AG04450 (cell line): ENCODE data around the gene CADM2. TPM values are rescaled to one million over a fixed set of nuclear protein-coding genes. Genes with fewer than 3 reads are reported as not detected.

Source experiments
- CTCF ChIA-PET: fragments of 300-600, 350-600 bp; formaldehyde crosslinking; extraction: SDS; loops from one replicate; lab custom pipeline; 2022; ENCODE audit warnings: antibody characterized with exemption, inconsistent platforms; lab: Charles Lee
- POLR2A ChIA-PET: fragments of 350-600 bp; formaldehyde crosslinking; extraction: SDS; loops from one replicate; lab custom pipeline; 2021; ENCODE audit warnings: antibody characterized with exemption, inconsistent platforms; lab: Yijun Ruan, JAX
- DNase-seq: peaks from one replicate; pipeline ENCODE4 v3.0.0-alpha.2; 2011; ENCODE audit warnings: low read depth, low spot score
- H3K27ac ChIP-seq: one replicate; pipeline ENCODE4 v1.5.1; 2012; ENCODE audit warnings: low read depth, low read length, control low read depth
- H3K27me3 ChIP-seq: one replicate; pipeline ENCODE4 v1.6.0; 2012; ENCODE audit warnings: low read length; ENCODE audit not compliant: control insufficient read depth, insufficient read depth
- H3K4me3 ChIP-seq: 2 replicates; pipeline ENCODE4 v1.5.1; 2011; ENCODE audit warnings: mild to moderate bottlenecking, low read depth, low read length, control low read depth
- H3K9me3 ChIP-seq: 2 replicates; pipeline ENCODE4 v1.5.1; 2012; ENCODE audit warnings: low read length; ENCODE audit not compliant: control insufficient read depth, insufficient read depth
- CTCF ChIP-seq: IDR thresholded peaks from 2 replicates; pipeline ENCODE4 v1.5.1; 2011; ENCODE audit warnings: low read depth, low read length, control low read depth, inconsistent platforms
- polyA plus RNA-seq: library from polyadenylated mRNA; depleted of rRNA; stranded (reverse); fragments of >200 nt; gene quantifications from 2 replicates; pipeline ENCODE4 v1.2.3, GENCODE V29; 2011

CADM2 gene
- polyA plus RNA-seq, 1 experiment = not detected

GRCh38 chr3:86047161-86047560, 1088.4 kb downstream of the CADM2 start:
- TF ChIP-seq CTCF = no peak
- ChIA-PET POLR2A (no interaction called here), CTCF (no interaction called here)
- peaks cover 10% of the 10 kb centered on the region for H3K9me3 ChIP-seq
- DNase-seq = no peak
- H3K27me3 ChIP-seq = no peaks in the 10 kb centered on the region
- no peak overlapping the region for H3K4me3 ChIP-seq
- H3K27ac ChIP-seq = no peak overlapping the region

- no peak for TF ChIP-seq CTCF
- H3K27ac ChIP-seq = no peak overlapping the region
- POLR2A ChIA-PET = no interaction called here
- CTCF ChIA-PET = no interaction called here
- no peak overlapping the region for H3K4me3 ChIP-seq
- H3K27me3 ChIP-seq = no peaks in the 10 kb centered on the region
- H3K9me3 ChIP-seq = peaks cover 10% of the 10 kb centered on the region
- DNase-seq = no peak
Observed at GRCh38 chr3:86051058-86051457, 1092.3 kb downstream of the CADM2 start.

GRCh38 chr3:86056032-86056431, 1097.2 kb downstream of the CADM2 start:
- no peak for DNase-seq
- no peak overlapping the region for H3K4me3 ChIP-seq
- POLR2A ChIA-PET = no interaction called here
- H3K9me3 ChIP-seq = 0 out of 2 replicates have a peak, but pooled peaks cover 2% of the 10 kb centered on the region
- no peaks in the 10 kb centered on the region for H3K27me3 ChIP-seq
- no peak overlapping the region for H3K27ac ChIP-seq
- TF ChIP-seq CTCF = no peak
- CTCF ChIA-PET = no interaction called here

GRCh38 chr3:86056962-86057361, 1098.2 kb downstream of the CADM2 start:
- CTCF ChIA-PET = no interaction called here
- TF ChIP-seq CTCF = no peak
- Histone ChIP-seq H3K27me3 (no peaks in the 10 kb centered on the region), H3K9me3 (no peaks in the 10 kb centered on the region), H3K4me3 (no peak overlapping the region), H3K27ac (no peak overlapping the region)
- no peak for DNase-seq
- POLR2A ChIA-PET = no interaction called here

- no peak for TF ChIP-seq CTCF
Observed at GRCh38 chr3:86073799-86074198, 1115.0 kb downstream of the CADM2 start.

More at GRCh38 chr3:86073799-86074198, 1115.0 kb downstream of the CADM2 start:
- Histone ChIP-seq H3K9me3 (no peaks in the 10 kb centered on the region), H3K27ac (no peak overlapping the region), H3K4me3 (no peak overlapping the region), H3K27me3 (no peaks in the 10 kb centered on the region)
- POLR2A ChIA-PET = no interaction called here
- CTCF ChIA-PET = no interaction called here
- DNase-seq = no peak
